Measurements from ENCODE around the gene C1QL3. TPM values are rescaled to one million over a fixed set of nuclear protein-coding genes. Genes with fewer than 3 reads are reported as not detected.

C1QL3 gene
- polyA plus RNA-seq, 1 donor from 2014 or later, result 0.57 TPM

DNA sequence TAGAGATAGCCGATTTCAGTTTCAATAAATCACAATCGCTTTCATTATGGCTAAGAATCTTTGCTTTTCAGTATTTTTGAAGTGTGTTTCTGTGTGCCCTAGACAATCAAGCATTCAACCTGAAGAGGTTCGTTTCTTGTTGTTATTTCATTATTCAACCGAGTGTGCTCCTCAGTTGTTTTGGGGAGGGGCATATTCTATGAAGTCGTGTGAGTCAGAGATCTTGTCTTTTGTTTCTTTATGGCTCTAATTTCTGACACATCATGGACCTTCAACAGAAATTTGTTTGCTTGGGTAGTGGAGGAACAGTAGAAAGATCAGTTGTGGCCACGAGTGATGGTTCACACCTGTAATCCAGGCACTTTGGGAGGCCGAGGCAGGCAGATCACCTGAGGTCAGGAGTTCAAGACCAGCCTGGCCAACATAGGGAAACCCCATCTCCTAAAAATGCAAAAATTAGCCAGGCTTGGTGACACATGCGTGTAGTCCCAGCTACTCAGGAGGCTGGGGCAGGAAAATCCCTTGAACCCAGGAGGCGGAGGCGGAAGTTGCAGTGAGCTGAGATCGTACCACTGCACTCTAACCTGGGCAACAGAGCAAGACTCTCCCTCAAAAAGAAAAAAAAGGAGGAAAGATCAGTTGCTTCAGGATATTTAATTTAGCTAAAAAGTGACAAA lies 38.3 kb downstream of the C1QL3 start:
- no peak overlapping the region for H3K4me3 ChIP-seq (ENCODE audit: low read length)
- no peaks in the 10 kb centered on the region for H3K79me2 ChIP-seq (replicated peaks; ENCODE audit: insufficient read depth, low read length)
- no peaks in the 10 kb centered on the region for H4K20me1 ChIP-seq (ENCODE audit: insufficient read depth)
- no peak overlapping the region for H3K27ac ChIP-seq (ENCODE audit: low read length)
- no peaks in the 10 kb centered on the region for H3F3A ChIP-seq (ENCODE audit: insufficient read depth, low read length, poor library complexity, severe bottlenecking)
- no peak for TF ChIP-seq EZH2 (IDR thresholded peaks at IDR 0.05; ENCODE audit: borderline replicate concordance, insufficient read depth, low read length, poor library complexity, severe bottlenecking)
- TF ChIP-seq, protein P1, sequence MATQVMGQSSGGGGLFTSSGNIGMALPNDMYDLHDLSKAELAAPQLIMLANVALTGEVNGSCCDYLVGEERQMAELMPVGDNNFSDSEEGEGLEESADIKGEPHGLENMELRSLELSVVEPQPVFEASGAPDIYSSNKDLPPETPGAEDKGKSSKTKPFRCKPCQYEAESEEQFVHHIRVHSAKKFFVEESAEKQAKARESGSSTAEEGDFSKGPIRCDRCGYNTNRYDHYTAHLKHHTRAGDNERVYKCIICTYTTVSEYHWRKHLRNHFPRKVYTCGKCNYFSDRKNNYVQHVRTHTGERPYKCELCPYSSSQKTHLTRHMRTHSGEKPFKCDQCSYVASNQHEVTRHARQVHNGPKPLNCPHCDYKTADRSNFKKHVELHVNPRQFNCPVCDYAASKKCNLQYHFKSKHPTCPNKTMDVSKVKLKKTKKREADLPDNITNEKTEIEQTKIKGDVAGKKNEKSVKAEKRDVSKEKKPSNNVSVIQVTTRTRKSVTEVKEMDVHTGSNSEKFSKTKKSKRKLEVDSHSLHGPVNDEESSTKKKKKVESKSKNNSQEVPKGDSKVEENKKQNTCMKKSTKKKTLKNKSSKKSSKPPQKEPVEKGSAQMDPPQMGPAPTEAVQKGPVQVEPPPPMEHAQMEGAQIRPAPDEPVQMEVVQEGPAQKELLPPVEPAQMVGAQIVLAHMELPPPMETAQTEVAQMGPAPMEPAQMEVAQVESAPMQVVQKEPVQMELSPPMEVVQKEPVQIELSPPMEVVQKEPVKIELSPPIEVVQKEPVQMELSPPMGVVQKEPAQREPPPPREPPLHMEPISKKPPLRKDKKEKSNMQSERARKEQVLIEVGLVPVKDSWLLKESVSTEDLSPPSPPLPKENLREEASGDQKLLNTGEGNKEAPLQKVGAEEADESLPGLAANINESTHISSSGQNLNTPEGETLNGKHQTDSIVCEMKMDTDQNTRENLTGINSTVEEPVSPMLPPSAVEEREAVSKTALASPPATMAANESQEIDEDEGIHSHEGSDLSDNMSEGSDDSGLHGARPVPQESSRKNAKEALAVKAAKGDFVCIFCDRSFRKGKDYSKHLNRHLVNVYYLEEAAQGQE (IDR thresholded peaks at IDR 0.05; ENCODE audit: borderline replicate concordance), result no peak
- no peak for TF ChIP-seq SMC3 (conservative IDR thresholded peaks at IDR 0.05; ENCODE audit: poor library complexity)
- TF ChIP-seq MXI1 (conservative IDR thresholded peaks at IDR 0.05; ENCODE audit: poor library complexity, severe bottlenecking), result no peak
- TF ChIP-seq EP300 (conservative IDR thresholded peaks at IDR 0.05; ENCODE audit: poor library complexity, severe bottlenecking), result no peak
- TF ChIP-seq, protein P2, sequence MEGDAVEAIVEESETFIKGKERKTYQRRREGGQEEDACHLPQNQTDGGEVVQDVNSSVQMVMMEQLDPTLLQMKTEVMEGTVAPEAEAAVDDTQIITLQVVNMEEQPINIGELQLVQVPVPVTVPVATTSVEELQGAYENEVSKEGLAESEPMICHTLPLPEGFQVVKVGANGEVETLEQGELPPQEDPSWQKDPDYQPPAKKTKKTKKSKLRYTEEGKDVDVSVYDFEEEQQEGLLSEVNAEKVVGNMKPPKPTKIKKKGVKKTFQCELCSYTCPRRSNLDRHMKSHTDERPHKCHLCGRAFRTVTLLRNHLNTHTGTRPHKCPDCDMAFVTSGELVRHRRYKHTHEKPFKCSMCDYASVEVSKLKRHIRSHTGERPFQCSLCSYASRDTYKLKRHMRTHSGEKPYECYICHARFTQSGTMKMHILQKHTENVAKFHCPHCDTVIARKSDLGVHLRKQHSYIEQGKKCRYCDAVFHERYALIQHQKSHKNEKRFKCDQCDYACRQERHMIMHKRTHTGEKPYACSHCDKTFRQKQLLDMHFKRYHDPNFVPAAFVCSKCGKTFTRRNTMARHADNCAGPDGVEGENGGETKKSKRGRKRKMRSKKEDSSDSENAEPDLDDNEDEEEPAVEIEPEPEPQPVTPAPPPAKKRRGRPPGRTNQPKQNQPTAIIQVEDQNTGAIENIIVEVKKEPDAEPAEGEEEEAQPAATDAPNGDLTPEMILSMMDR (IDR thresholded peaks at IDR 0.05; ENCODE audit: poor library complexity, severe bottlenecking), result no peak
- no peak for TF ChIP-seq TAF1 (IDR thresholded peaks at IDR 0.05; ENCODE audit: low read depth)
- TF ChIP-seq RAD21 (conservative IDR thresholded peaks at IDR 0.05), result no peak
- TF ChIP-seq POLR2AphosphoS5 (IDR thresholded peaks at IDR 0.05), result no peak
- no peak overlapping the region for H2AFZ ChIP-seq (ENCODE audit: low read depth, low read length)
- H3K27me3 ChIP-seq (ENCODE audit: insufficient read depth, low read depth, low read length), result no peaks in the 10 kb centered on the region
- H3K9me2 ChIP-seq (ENCODE audit: insufficient read depth, low read length), result no peaks in the 10 kb centered on the region
- no peaks in the 10 kb centered on the region for H3K36me3 ChIP-seq (ENCODE audit: insufficient read depth, low read length)
- no peaks in the 10 kb centered on the region for H3K9me3 ChIP-seq (ENCODE audit: low read length)
- H3K9ac ChIP-seq (ENCODE audit: low read length), result no peak overlapping the region
- H3K4me2 ChIP-seq (ENCODE audit: low read length), result no peak overlapping the region

DNA sequence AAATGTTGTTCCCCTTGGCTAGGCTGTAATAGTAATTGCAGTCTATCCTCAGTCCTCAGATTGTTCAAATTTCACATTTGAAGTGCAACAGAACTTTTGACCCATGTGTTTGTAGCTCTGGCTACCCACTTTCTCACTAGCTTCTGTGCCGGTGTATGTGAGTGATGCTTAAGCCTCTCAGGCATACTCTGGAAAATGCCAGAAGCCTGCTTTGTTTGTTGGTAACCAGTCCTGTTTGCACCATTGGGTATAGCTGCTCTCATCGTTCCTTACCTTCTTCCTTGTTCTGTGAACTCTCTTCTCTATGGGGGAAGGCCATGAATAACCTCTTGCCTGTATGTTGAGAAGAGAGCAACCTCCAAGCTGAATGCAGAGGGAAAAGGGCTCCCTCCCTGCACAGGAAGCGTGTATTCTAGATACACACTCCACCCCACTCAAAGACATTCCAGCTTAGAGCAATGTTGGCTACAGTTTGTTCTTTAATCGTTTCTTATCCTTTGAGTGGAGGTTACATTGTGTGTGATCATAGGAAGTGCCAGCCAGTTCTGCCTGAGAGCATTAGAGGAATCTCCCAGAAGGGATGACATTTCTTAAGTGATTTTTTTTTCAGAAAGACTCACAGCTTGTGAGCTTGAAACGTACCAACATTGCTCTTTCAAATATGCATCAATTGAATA lies 40.5 kb downstream of the C1QL3 start:
- Histone ChIP-seq H3K36me3 (ENCODE audit: insufficient read depth, low read length) (no peaks in the 10 kb centered on the region), H3K4me2 (ENCODE audit: low read length) (no peak overlapping the region), H3K79me2 (replicated peaks; ENCODE audit: insufficient read depth, low read length) (no peaks in the 10 kb centered on the region), H3K4me3 (ENCODE audit: low read length) (no peak overlapping the region), H3K9me2 (ENCODE audit: insufficient read depth, low read length) (no peaks in the 10 kb centered on the region), H3K9ac (ENCODE audit: low read length) (no peak overlapping the region), H4K20me1 (ENCODE audit: insufficient read depth) (no peaks in the 10 kb centered on the region), H2AFZ (ENCODE audit: low read depth, low read length) (no peak overlapping the region), H3K9me3 (ENCODE audit: low read length) (no peaks in the 10 kb centered on the region), H3F3A (ENCODE audit: insufficient read depth, low read length, poor library complexity, severe bottlenecking) (no peaks in the 10 kb centered on the region), H3K27ac (ENCODE audit: low read length) (no peak overlapping the region), H3K27me3 (ENCODE audit: insufficient read depth, low read depth, low read length) (no peaks in the 10 kb centered on the region)
- no peak for TF ChIP-seq RAD21 (conservative IDR thresholded peaks at IDR 0.05)
- TF ChIP-seq, protein P1 (IDR thresholded peaks at IDR 0.05; ENCODE audit: borderline replicate concordance), result peak; percentile 54

All from neural cell (in vitro differentiated cells).